OCI-LY7 (cell line): ENCODE results near the gene OTUD7B.
"Not testable (repeated sequence)": the region's sequence is repeated elsewhere in the genome, so short reads cannot be mapped to it uniquely, and the experiment has no call there.

ENCODE experiments used
- EZH2phosphoT487 ChIP-seq: fragments of 200-600 bp; sonication (generic); IDR thresholded peaks from 2 replicates; pipeline ENCODE4 v1.6.1; 2018; ENCODE audit warnings: low read depth, borderline replicate concordance, mild to moderate bottlenecking, mixed run types, antibody characterized with exemption, low read length, moderate library complexity, mixed read lengths
- TF ChIP-seq, protein P1 (sequence below): fragments of 200-600 bp; sonication (generic); conservative IDR thresholded peaks from 2 replicates; pipeline ENCODE4 v1.5.1; 2014; ENCODE audit warnings: mild to moderate bottlenecking, antibody characterized with exemption, low read length, moderate library complexity, mixed read lengths

DNA sequence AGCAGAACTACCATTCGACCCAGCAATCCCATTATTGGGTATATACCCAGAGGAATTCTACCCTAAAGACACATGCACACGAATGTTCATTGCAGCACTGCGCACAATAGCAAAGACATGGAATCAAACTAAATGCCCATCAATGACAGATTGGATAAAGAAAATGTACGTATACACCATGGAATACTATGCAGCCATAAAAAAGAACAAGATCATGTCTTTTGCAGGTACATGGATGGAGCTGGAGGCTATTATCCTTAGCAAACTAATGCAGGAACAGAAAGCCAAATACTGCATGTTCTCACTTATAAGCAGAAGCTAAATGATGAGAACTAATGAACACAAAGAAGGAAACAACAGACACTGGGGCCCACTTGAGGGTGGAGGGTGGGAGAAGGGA is 45.0 kb upstream of the OTUD7B start:
- TF ChIP-seq, protein P1, sequence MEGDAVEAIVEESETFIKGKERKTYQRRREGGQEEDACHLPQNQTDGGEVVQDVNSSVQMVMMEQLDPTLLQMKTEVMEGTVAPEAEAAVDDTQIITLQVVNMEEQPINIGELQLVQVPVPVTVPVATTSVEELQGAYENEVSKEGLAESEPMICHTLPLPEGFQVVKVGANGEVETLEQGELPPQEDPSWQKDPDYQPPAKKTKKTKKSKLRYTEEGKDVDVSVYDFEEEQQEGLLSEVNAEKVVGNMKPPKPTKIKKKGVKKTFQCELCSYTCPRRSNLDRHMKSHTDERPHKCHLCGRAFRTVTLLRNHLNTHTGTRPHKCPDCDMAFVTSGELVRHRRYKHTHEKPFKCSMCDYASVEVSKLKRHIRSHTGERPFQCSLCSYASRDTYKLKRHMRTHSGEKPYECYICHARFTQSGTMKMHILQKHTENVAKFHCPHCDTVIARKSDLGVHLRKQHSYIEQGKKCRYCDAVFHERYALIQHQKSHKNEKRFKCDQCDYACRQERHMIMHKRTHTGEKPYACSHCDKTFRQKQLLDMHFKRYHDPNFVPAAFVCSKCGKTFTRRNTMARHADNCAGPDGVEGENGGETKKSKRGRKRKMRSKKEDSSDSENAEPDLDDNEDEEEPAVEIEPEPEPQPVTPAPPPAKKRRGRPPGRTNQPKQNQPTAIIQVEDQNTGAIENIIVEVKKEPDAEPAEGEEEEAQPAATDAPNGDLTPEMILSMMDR = not testable (repeated sequence)
- not testable (repeated sequence) for TF ChIP-seq EZH2phosphoT487
